GM23248 (cell line): ENCODE measurements around the gene SSRP1.

Experiments
- EZH2 ChIP-seq: fragments of 200-600 bp; sonication (generic); IDR thresholded peaks from 2 replicates; pipeline ENCODE4 v1.6.1; 2018; ENCODE audit warnings: antibody characterized with exemption, mild to moderate bottlenecking; ENCODE audit not compliant: insufficient read depth, poor library complexity, severe bottlenecking
- EZH2phosphoT487 ChIP-seq: fragments of 200-600 bp; sonication (generic); IDR thresholded peaks from 2 replicates; pipeline ENCODE4 v1.6.1; 2018; ENCODE audit warnings: antibody characterized with exemption, moderate library complexity, mild to moderate bottlenecking, low read depth; ENCODE audit not compliant: insufficient read depth

GRCh38 chr11:57313071-57313787 lies 22.5 kb downstream of the SSRP1 start:
- no peak for TF ChIP-seq EZH2
- TF ChIP-seq EZH2phosphoT487, result no peak
